TTC549 (cell line): ENCODE results near the gene OXNAD1.
"Not testable (repeated sequence)": the region's sequence is repeated elsewhere in the genome, so short reads cannot be mapped to it uniquely, and the experiment has no call there.

Experiments
- FAIRE-seq: peaks from 2 replicates; lab custom pipeline; 2012; peaks lifted over from hg19 to GRCh38; lab: Jason Lieb, UNC

The OXNAD1 gene

GRCh38 chr3:16304061-16305010 lies 39.3 kb downstream of the OXNAD1 start:
- FAIRE-seq = no peak

GRCh38 chr3:16305111-16305541 lies 40.1 kb downstream of the OXNAD1 start:
- FAIRE-seq = no peak

- no peak for FAIRE-seq
Observed at GRCh38 chr3:16307832-16308531, 43.0 kb downstream of the OXNAD1 start.

- FAIRE-seq = no peak
Observed at GRCh38 chr3:16308727-16309126, 43.7 kb downstream of the OXNAD1 start.

GRCh38 chr3:16309558-16309957 lies 44.5 kb downstream of the OXNAD1 start:
- FAIRE-seq = no peak

GRCh38 chr3:16310486-16310885 lies 45.5 kb downstream of the OXNAD1 start:
- FAIRE-seq = not testable (repeated sequence)

- no peak for FAIRE-seq
Observed at GRCh38 chr3:16311960-16312451, 47.0 kb downstream of the OXNAD1 start.

GRCh38 chr3:16313886-16314645 lies 49.1 kb downstream of the OXNAD1 start:
- FAIRE-seq = no peak

- FAIRE-seq = no peak
Observed at GRCh38 chr3:16315623-16316022, 50.6 kb downstream of the OXNAD1 start.

GRCh38 chr3:16316396-16316795 lies 51.4 kb downstream of the OXNAD1 start:
- no peak for FAIRE-seq

- FAIRE-seq = no peak
Observed at GRCh38 chr3:16316847-16317560, 52.0 kb downstream of the OXNAD1 start.

- FAIRE-seq = no peak
Observed at GRCh38 chr3:16317561-16317945, 52.5 kb downstream of the OXNAD1 start.

GRCh38 chr3:16318176-16318575 lies 53.2 kb downstream of the OXNAD1 start:
- no peak for FAIRE-seq

- FAIRE-seq = no peak
Observed at GRCh38 chr3:16319307-16319706, 54.3 kb downstream of the OXNAD1 start.

- no peak for FAIRE-seq
Observed at GRCh38 chr3:16319723-16320122, 54.7 kb downstream of the OXNAD1 start.

GRCh38 chr3:16320711-16321110 lies 55.7 kb downstream of the OXNAD1 start:
- FAIRE-seq = no peak

- no peak for FAIRE-seq
Observed at GRCh38 chr3:16322189-16322588, 57.2 kb downstream of the OXNAD1 start.

- FAIRE-seq = no peak
Observed at GRCh38 chr3:16323737-16324136, 58.7 kb downstream of the OXNAD1 start.

GRCh38 chr3:16325850-16326249 lies 60.8 kb downstream of the OXNAD1 start:
- no peak for FAIRE-seq

- FAIRE-seq = no peak
Observed at GRCh38 chr3:16326724-16327349, 61.8 kb downstream of the OXNAD1 start.

GRCh38 chr3:16328124-16328523 lies 63.1 kb downstream of the OXNAD1 start:
- FAIRE-seq = no peak
